Thoracic aorta (tissue), 2 donors: Measurements from ENCODE around the gene SCN4B. TPM values are rescaled to one million over a fixed set of nuclear protein-coding genes. Genes with fewer than 3 reads are reported as not detected.

Source experiments
- ATAC-seq: fragments of 150-250 bp; one replicate; pipeline ENCODE4 v1.8.0; 2017; ENCODE audit warnings: low read depth; ENCODE audit not compliant: insufficient number of reproducible peaks, low FRiP score
- DNase-seq: peaks from one replicate; pipeline ENCODE4 v3.0.0-alpha.2; 2020; ENCODE audit warnings: low spot score
- H3K27ac ChIP-seq, 2 donors: fragments of 200-600 bp; sonication (generic); 1 replicate in 1 of 2; 2 replicates in 1 of 2; pipeline ENCODE4 v1.5.1; 2016; ENCODE audit warnings: mild to moderate bottlenecking in 2 of 2, moderate library complexity in 2 of 2
- H3K27me3 ChIP-seq: fragments of 200-600 bp; sonication (generic); replicated peaks from 2 replicates; pipeline ENCODE4 v1.6.0; 2016; ENCODE audit warnings: mild to moderate bottlenecking; ENCODE audit not compliant: insufficient read depth
- H3K36me3 ChIP-seq: fragments of 200-600 bp; sonication (generic); one replicate; pipeline ENCODE4 v1.5.1; 2016
- H3K4me1 ChIP-seq, 2 donors: fragments of 200-600 bp; sonication (generic); 1 replicate in 1 of 2; 2 replicates in 1 of 2; pipeline versions ENCODE4 v1.5.1 to v1.6.0; 2016; ENCODE audit warnings: low read depth in 2 of 2, mild to moderate bottlenecking in 1 of 2; ENCODE audit not compliant: control insufficient read depth in 1 of 2
- H3K4me3 ChIP-seq: fragments of 200-600 bp; sonication (generic); 2 replicates; pipeline ENCODE4 v1.5.1; 2016; ENCODE audit warnings: mild to moderate bottlenecking
- H3K9me3 ChIP-seq: fragments of 200-600 bp; sonication (generic); 2 replicates; pipeline ENCODE4 v1.5.1; 2016
- CTCF ChIP-seq: fragments of 200-600 bp; sonication (generic); IDR thresholded peaks from one replicate; pipeline ENCODE4 v1.5.1; 2019; ENCODE audit warnings: antibody characterized with exemption
- total RNA-seq, 2 donors: library from RNA; depleted of rRNA; stranded (reverse); fragments of >200 nt; gene quantifications; one replicate each; pipeline versions ENCODE4 v1.1.0 to v1.2.3, GENCODE V29; 2016

SCN4B gene
- total RNA-seq, 2 donors from 2014 or later, result 2.0 to 2.4 TPM

DNA sequence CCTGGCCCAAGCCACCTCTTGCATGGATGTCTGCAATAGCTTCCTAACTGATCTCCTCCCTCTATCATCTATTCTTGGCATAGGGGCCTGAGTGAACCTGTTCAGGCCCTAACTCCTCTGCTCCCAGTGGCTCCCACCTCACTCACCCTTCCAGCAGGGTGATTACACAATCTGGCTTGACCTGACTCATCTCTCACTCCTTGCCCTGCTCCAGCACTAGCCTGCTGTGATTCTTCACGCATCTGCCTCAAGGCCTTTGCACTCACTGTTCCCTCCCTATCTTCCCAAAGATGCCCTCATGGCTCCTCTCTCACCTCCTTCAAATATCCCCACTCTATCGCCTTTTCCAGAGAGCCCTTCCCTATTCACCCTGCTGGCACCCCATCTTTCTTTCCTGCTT, 10.5 kb downstream of the SCN4B start:
- no peaks in the 10 kb centered on the region for H3K9me3 ChIP-seq
- H3K4me1 ChIP-seq, result peaks cover 0 to 7% of the 10 kb centered on the region in 2 donors
- no peaks in the 10 kb centered on the region for H3K36me3 ChIP-seq
- no peaks in the 10 kb centered on the region for H3K27me3 ChIP-seq
- DNase-seq (no peak), ATAC-seq (no peak)
- no peak for TF ChIP-seq CTCF
- no peak overlapping the region for H3K4me3 ChIP-seq
- H3K27ac ChIP-seq, result no peak overlapping the region

DNA sequence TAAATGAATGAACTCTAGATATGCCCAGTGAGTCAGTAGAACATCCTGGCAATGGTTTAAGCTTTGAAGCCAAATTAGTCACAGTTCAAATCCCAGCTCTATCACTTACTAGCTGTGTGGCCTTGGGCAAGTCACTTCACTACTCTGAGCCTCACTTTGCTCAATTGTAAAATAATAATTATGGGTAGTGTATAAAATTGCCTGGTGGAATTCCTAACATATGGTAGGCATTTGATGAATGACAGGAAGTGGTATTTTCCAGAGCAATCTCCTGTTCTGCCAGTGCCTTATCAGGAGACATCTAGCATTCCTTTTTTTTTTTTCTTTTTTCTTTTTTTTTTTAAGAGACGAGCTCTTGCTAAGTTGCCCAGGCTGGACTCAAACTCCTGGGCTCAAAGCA, 13.0 kb downstream of the SCN4B start:
- no peak for TF ChIP-seq CTCF
- Histone ChIP-seq H3K4me3 (no peak overlapping the region), H3K36me3 (no peaks in the 10 kb centered on the region), H3K4me1 (no peaks in the 10 kb centered on the region), H3K9me3 (no peaks in the 10 kb centered on the region), H3K27ac (no peak overlapping the region), H3K27me3 (no peaks in the 10 kb centered on the region)
- ATAC-seq (no peak), DNase-seq (no peak)

DNA sequence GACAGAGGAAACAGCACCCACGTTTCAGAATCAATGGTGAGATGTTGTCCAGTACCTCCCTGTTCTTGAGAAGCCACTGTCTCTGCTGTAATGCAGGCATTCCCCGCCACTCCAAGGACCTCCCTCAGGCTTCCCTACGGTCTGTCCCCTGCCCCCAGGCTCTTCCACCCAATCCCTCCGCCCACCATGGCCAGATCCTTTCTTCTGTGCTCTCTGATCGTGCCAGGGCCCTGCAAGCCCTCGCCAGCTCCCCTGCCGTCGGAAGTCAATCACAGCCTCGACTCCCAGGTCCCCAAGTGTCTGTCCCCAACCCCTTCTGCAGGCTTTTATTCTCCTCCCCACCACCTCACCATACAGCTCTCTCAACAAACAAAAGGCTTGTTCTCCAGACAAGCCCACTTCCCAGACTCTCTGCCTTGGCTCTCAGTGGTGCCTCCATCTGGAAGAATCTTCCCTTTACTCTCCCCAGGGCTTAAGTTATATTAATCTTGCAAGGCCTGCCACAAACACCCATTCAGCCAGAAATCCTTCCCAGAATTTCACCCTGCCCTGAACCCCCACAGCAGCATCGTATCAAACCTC, 13.7 kb downstream of the SCN4B start:
- no peaks in the 10 kb centered on the region for H3K36me3 ChIP-seq
- H3K9me3 ChIP-seq, result no peaks in the 10 kb centered on the region
- no peak overlapping the region for H3K4me3 ChIP-seq
- H3K27ac ChIP-seq, result no peak overlapping the region
- no peak for TF ChIP-seq CTCF
- ATAC-seq (no peak), DNase-seq (no peak)
- H3K27me3 ChIP-seq, result no peaks in the 10 kb centered on the region
- H3K4me1 ChIP-seq, result no peaks in the 10 kb centered on the region

DNA sequence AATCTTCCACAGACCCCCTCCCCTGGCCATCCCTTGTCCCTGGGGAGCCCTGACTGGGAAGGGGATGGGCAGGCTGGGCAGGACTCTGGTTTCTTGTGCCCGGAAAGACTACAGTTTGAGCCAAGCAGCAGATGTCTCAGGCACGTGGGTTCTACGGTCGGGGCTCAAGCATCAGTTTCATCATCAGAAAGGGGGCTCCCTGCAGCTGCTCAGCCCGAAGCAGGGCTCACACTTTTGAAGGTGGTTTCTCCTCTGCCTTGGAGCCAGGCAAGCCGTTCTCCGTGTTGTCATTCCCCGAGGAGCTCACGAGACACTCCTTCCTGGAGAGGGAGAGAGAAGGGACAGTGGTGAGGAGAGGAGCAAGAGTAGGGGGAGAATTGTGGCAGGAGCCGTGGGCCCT, 15.8 kb downstream of the SCN4B start:
- TF ChIP-seq CTCF, result no peak
- H3K27ac ChIP-seq, result no peak overlapping the region
- no peaks in the 10 kb centered on the region for H3K4me1 ChIP-seq
- H3K4me3 ChIP-seq, result no peak overlapping the region
- ATAC-seq, result no peak
- H3K36me3 ChIP-seq, result no peaks in the 10 kb centered on the region
- no peaks in the 10 kb centered on the region for H3K27me3 ChIP-seq
- no peaks in the 10 kb centered on the region for H3K9me3 ChIP-seq
- no peak for DNase-seq

DNA sequence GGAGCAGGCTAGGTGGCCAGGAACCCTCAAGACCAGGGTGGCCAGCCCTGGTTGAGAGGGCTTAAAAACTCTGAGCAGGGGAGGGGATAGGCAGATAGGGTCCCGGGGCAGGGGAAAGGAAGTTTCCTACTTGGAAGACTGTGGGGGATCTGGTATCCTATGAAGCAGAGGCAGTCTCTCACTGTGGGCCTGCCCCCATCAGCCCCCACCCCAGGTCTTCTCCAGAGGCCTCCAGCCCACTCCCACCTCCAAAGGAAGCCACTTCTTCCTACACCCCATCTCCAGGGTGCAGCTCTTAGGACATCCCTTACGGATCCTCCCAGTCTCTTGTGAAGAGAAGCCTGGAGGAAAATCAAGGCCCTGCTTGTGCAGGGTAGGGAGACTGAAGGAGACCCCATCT, 16.3 kb downstream of the SCN4B start:
- ATAC-seq (no peak), DNase-seq (no peak)
- TF ChIP-seq CTCF, result no peak
- H3K36me3 ChIP-seq, result no peaks in the 10 kb centered on the region
- no peak overlapping the region for H3K4me3 ChIP-seq
- no peak overlapping the region for H3K27ac ChIP-seq
- H3K4me1 ChIP-seq, result no peaks in the 10 kb centered on the region
- H3K9me3 ChIP-seq, result no peaks in the 10 kb centered on the region
- H3K27me3 ChIP-seq, result no peaks in the 10 kb centered on the region
